AG04450 (cell line): ENCODE results near the gene TMEM117. TPM values are rescaled to one million over a fixed set of nuclear protein-coding genes. Genes with fewer than 3 reads are reported as not detected.

Source experiments
- CTCF ChIA-PET: fragments of 300-600, 350-600 bp; formaldehyde crosslinking; extraction: SDS; loops from one replicate; lab custom pipeline; 2022; ENCODE audit warnings: antibody characterized with exemption, inconsistent platforms; lab: Charles Lee
- POLR2A ChIA-PET: fragments of 350-600 bp; formaldehyde crosslinking; extraction: SDS; loops from one replicate; lab custom pipeline; 2021; ENCODE audit warnings: antibody characterized with exemption, inconsistent platforms; lab: Yijun Ruan, JAX
- DNase-seq: peaks from one replicate; pipeline ENCODE4 v3.0.0-alpha.2; 2011; ENCODE audit warnings: low read depth, low spot score
- H3K27ac ChIP-seq: one replicate; pipeline ENCODE4 v1.5.1; 2012; ENCODE audit warnings: low read depth, low read length, control low read depth
- H3K27me3 ChIP-seq: one replicate; pipeline ENCODE4 v1.6.0; 2012; ENCODE audit warnings: low read length; ENCODE audit not compliant: control insufficient read depth, insufficient read depth
- H3K4me3 ChIP-seq: 2 replicates; pipeline ENCODE4 v1.5.1; 2011; ENCODE audit warnings: mild to moderate bottlenecking, low read depth, low read length, control low read depth
- H3K9me3 ChIP-seq: 2 replicates; pipeline ENCODE4 v1.5.1; 2012; ENCODE audit warnings: low read length; ENCODE audit not compliant: control insufficient read depth, insufficient read depth
- CTCF ChIP-seq: IDR thresholded peaks from 2 replicates; pipeline ENCODE4 v1.5.1; 2011; ENCODE audit warnings: low read depth, low read length, control low read depth, inconsistent platforms
- polyA plus RNA-seq: library from polyadenylated mRNA; depleted of rRNA; stranded (reverse); fragments of >200 nt; gene quantifications from 2 replicates; pipeline ENCODE4 v1.2.3, GENCODE V29; 2011

Gene TMEM117
- polyA plus RNA-seq, 1 experiment, result 11.3 TPM

- Histone ChIP-seq H3K27ac (no peak overlapping the region), H3K9me3 (no peaks in the 10 kb centered on the region), H3K4me3 (no peak overlapping the region), H3K27me3 (no peaks in the 10 kb centered on the region)
- DNase-seq, result no peak
- TF ChIP-seq CTCF, result no peak
- ChIA-PET CTCF (interaction anchor here (0.6 kb wide), 1 partner anchor 11 kb away, joined by 3 read pairs; the partner anchor contains the start of gene TMEM117), POLR2A (interaction anchor here (0.8 kb wide), 1 partner anchor 19 kb away, joined by 3 read pairs; no protein-coding TSS in a partner anchor)
Observed at GRCh38 chr12:43824207-43824775, 11.6 kb upstream of the TMEM117 start.

GRCh38 chr12:43826681-43827080, 9.2 kb upstream of the TMEM117 start:
- no peaks in the 10 kb centered on the region for H3K27me3 ChIP-seq
- TF ChIP-seq CTCF, result no peak
- DNase-seq, result no peak
- H3K27ac ChIP-seq, result no peak overlapping the region
- no peak overlapping the region for H3K4me3 ChIP-seq
- H3K9me3 ChIP-seq, result no peaks in the 10 kb centered on the region
- CTCF ChIA-PET, result interaction anchor here (2.3 kb wide), 1 partner anchor 56 kb away, joined by 8 read pairs; no protein-coding TSS in a partner anchor
- POLR2A ChIA-PET, result no interaction called here

- no peak for DNase-seq
- POLR2A ChIA-PET, result no interaction called here
- Histone ChIP-seq H3K4me3 (no peak overlapping the region), H3K9me3 (no peaks in the 10 kb centered on the region), H3K27me3 (no peaks in the 10 kb centered on the region), H3K27ac (no peak overlapping the region)
- CTCF ChIA-PET, result interaction anchor here (2.3 kb wide), 1 partner anchor 55 kb away, joined by 8 read pairs; no protein-coding TSS in a partner anchor
- no peak for TF ChIP-seq CTCF
Observed at GRCh38 chr12:43827093-43827492, 8.8 kb upstream of the TMEM117 start.

- no peaks in the 10 kb centered on the region for H3K9me3 ChIP-seq
- ChIA-PET POLR2A (no interaction called here), CTCF (interaction anchor here (1.3 kb wide), 1 partner anchor 50 kb away, joined by 4 read pairs; no protein-coding TSS in a partner anchor)
- no peak for DNase-seq
- no peak for TF ChIP-seq CTCF
- no peak overlapping the region for H3K4me3 ChIP-seq
- H3K27me3 ChIP-seq, result no peaks in the 10 kb centered on the region
- no peak overlapping the region for H3K27ac ChIP-seq
Observed at GRCh38 chr12:43832463-43833168, 3.3 kb upstream of the TMEM117 start.

GRCh38 chr12:43835264-43835655, 621 bp upstream of the TMEM117 start:
- Histone ChIP-seq H3K4me3 (peak overlapping the region; percentile 72), H3K9me3 (no peaks in the 10 kb centered on the region), H3K27ac (no peak overlapping the region), H3K27me3 (no peaks in the 10 kb centered on the region)
- CTCF ChIA-PET, result interaction anchor here (1.0 to 2.1 kb wide), 2 partner anchors 11 to 48 kb away, joined by 3 to 7 read pairs; no protein-coding TSS in a partner anchor
- no peak for TF ChIP-seq CTCF
- DNase-seq, result no peak
- POLR2A ChIA-PET, result interaction anchor here (1.1 to 2.3 kb wide), 2 partner anchors 18 to 29 kb away, joined by 3 to 22 read pairs; partner anchors contain the start of gene TWF1
